ENCODE measurements around the gene ARID1B.

ARID1B gene

GRCh38 chr6:156796627-156797026, 19.4 kb downstream of the ARID1B start:
- Histone ChIP-seq H3K27me3 (replicated peaks; ENCODE audit: insufficient read depth, low read length) (no peaks in the 10 kb centered on the region), H2AFZ (ENCODE audit: low read length) (no peak overlapping the region), H3F3A (ENCODE audit: insufficient read depth, low read length) (no peaks in the 10 kb centered on the region), H3K4me1 (ENCODE audit: low read length) (no peaks in the 10 kb centered on the region), H3K9me3 (replicated peaks; ENCODE audit: insufficient read depth, low read length) (no peaks in the 10 kb centered on the region), H3K4me2 (ENCODE audit: low read depth, low read length) (no peak overlapping the region), H3K79me2 (ENCODE audit: low read length) (peaks cover 98% of the 10 kb centered on the region), H3K9ac (ENCODE audit: low read length) (no peak overlapping the region), H3K36me3 (replicated peaks; ENCODE audit: insufficient read depth, low read length) (no peaks in the 10 kb centered on the region), H4K20me1 (ENCODE audit: insufficient read depth, low read length) (no peaks in the 10 kb centered on the region; the same call in 1 of the 2 replicates), H3K27ac (ENCODE audit: low read length) (no peak overlapping the region), H3K4me3 (ENCODE audit: low read length) (no peak overlapping the region), H3K9me2 (replicated peaks; ENCODE audit: insufficient read depth, low read length) (no peaks in the 10 kb centered on the region)
- no peak for DNase-seq
- TF ChIP-seq EZH2phosphoT487 (IDR thresholded peaks at IDR 0.05; ENCODE audit: low read length): no peak
- no peak for TF ChIP-seq EZH2 (optimal IDR thresholded peaks at IDR 0.05; ENCODE audit: low read depth, low read length)
- no peak for TF ChIP-seq CTCF (IDR thresholded peaks at IDR 0.05; ENCODE audit: low read length)

DNA sequence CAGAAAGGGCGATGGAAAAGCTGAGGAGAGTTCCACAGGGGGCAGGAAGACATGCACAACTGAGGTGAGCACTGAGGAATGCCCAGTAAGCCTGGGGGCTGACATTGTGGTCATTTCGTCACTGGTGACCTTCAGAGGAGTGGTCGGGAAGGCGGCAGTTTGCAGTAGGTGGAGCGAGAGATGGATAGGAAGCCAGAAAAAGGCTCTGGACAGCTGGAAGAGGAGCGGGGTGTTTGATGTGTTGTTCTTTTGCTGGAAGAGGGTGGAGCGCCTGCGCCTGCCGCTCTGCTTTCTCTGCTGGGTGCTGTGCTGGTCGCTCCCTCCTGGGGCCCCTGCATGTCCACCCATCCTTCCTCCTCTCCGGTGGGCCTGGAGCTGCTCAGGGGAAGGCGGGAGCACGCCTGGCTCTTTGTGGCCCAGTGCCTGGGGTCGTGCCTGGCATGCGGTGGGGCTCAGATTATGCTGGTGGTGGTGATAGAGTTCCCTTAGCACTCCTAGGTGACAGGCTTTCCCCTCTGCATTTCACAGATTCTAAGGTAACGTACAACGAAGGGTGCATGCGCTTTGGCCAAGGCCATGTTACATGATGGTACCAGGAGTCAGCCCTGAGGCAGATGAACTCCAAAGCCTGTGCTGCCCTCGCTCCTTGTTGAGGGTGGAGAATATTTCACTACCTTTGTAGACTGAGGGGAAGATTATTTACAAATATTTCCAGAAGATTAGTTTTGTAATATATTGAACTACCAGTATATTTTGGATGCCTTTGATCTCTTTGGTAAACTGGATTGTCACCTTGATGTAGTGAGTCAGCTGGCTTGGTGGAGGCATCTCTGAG, 20.9 kb downstream of the ARID1B start:
- no peak overlapping the region for H3K9ac ChIP-seq (ENCODE audit: low read length)
- H3K9me3 ChIP-seq (replicated peaks; ENCODE audit: insufficient read depth, low read length): no peaks in the 10 kb centered on the region
- H3K4me1 ChIP-seq (ENCODE audit: low read length): no peaks in the 10 kb centered on the region
- no peaks in the 10 kb centered on the region for H4K20me1 ChIP-seq (ENCODE audit: insufficient read depth, low read length)
- DNase-seq: no peak
- no peaks in the 10 kb centered on the region for H3K36me3 ChIP-seq (replicated peaks; ENCODE audit: insufficient read depth, low read length)
- no peaks in the 10 kb centered on the region for H3F3A ChIP-seq (ENCODE audit: insufficient read depth, low read length)
- H3K27ac ChIP-seq (ENCODE audit: low read length): no peak overlapping the region
- TF ChIP-seq EZH2 (optimal IDR thresholded peaks at IDR 0.05; ENCODE audit: low read depth, low read length) (no peak), EZH2phosphoT487 (IDR thresholded peaks at IDR 0.05; ENCODE audit: low read length) (no peak), CTCF (IDR thresholded peaks at IDR 0.05; ENCODE audit: low read length) (no peak)
- H3K4me3 ChIP-seq (ENCODE audit: low read length): no peak overlapping the region
- no peaks in the 10 kb centered on the region for H3K9me2 ChIP-seq (replicated peaks; ENCODE audit: insufficient read depth, low read length)
- no peak overlapping the region for H2AFZ ChIP-seq (ENCODE audit: low read length)
- no peaks in the 10 kb centered on the region for H3K27me3 ChIP-seq (replicated peaks; ENCODE audit: insufficient read depth, low read length)
- peaks cover 97% of the 10 kb centered on the region for H3K79me2 ChIP-seq (ENCODE audit: low read length)
- no peak overlapping the region for H3K4me2 ChIP-seq (ENCODE audit: low read depth, low read length)

DNA sequence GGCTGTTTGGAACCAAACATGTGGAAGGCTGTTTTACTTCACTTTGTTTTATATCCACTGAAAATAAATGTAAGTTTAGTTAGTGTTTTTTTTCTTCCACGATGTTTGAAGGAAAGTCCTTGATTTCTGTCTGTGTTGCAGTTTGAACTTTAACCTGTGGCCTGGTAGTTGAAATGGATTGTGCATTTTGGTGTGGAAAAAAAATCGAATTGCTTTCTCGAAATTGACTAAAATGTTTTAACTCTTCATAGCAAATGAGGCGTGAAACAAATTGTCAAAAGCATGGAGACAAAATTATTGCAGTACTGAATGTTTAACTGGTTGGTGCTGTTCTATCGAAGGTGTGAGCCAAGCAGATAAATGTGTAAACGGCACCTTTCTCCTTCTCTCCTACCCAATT, 24.5 kb downstream of the ARID1B start:
- Histone ChIP-seq H3K9me3 (replicated peaks; ENCODE audit: insufficient read depth, low read length) (no peaks in the 10 kb centered on the region), H2AFZ (ENCODE audit: low read length) (no peak overlapping the region), H3K9ac (ENCODE audit: low read length) (no peak overlapping the region), H3K36me3 (replicated peaks; ENCODE audit: insufficient read depth, low read length) (no peaks in the 10 kb centered on the region), H3K79me2 (ENCODE audit: low read length) (peaks cover 95% of the 10 kb centered on the region), H3K9me2 (replicated peaks; ENCODE audit: insufficient read depth, low read length) (no peaks in the 10 kb centered on the region), H4K20me1 (ENCODE audit: insufficient read depth, low read length) (no peaks in the 10 kb centered on the region), H3K4me2 (ENCODE audit: low read depth, low read length) (no peak overlapping the region), H3K27me3 (replicated peaks; ENCODE audit: insufficient read depth, low read length) (no peaks in the 10 kb centered on the region), H3F3A (ENCODE audit: insufficient read depth, low read length) (no peaks in the 10 kb centered on the region), H3K4me3 (ENCODE audit: low read length) (no peak overlapping the region), H3K4me1 (ENCODE audit: low read length) (no peaks in the 10 kb centered on the region), H3K27ac (ENCODE audit: low read length) (no peak overlapping the region)
- no peak for DNase-seq
- TF ChIP-seq EZH2phosphoT487 (IDR thresholded peaks at IDR 0.05; ENCODE audit: low read length): no peak
- no peak for TF ChIP-seq EZH2 (optimal IDR thresholded peaks at IDR 0.05; ENCODE audit: low read depth, low read length)
- no peak for TF ChIP-seq CTCF (IDR thresholded peaks at IDR 0.05; ENCODE audit: low read length)

All from MM.1S (cell line).